Measurements from ENCODE around the gene STXBP2. TPM values are rescaled to one million over a fixed set of nuclear protein-coding genes. Genes with fewer than 3 reads are reported as not detected.

Gene STXBP2
- total RNA-seq, 1 experiment from 2014 or later, result 141 TPM

GRCh38 chr19:7602935-7603497, 33.9 kb upstream of the STXBP2 start:
- H3K27me3 ChIP-seq (ENCODE audit: insufficient read depth, low read length), result no peaks in the 10 kb centered on the region
- H3K4me2 ChIP-seq (ENCODE audit: low read length), result peak overlapping the region; percentile 58
- H2AFZ ChIP-seq (ENCODE audit: low read depth, low read length, poor library complexity, severe bottlenecking), result no peak overlapping the region
- H3K9me3 ChIP-seq (ENCODE audit: control insufficient read depth in 1 of 2, insufficient read depth in 1 of 2, low read depth in 1 of 2, low read length in 2 of 2), result no peaks in the 10 kb centered on the region
- H3K79me2 ChIP-seq (ENCODE audit: insufficient read depth, low read length), result peaks cover 29% of the 10 kb centered on the region
- H4K20me1 ChIP-seq (ENCODE audit: insufficient read depth), result no peaks in the 10 kb centered on the region
- H3K4me1 ChIP-seq (ENCODE audit: control insufficient read depth in 1 of 2, insufficient read depth in 2 of 2, low read length in 2 of 2), result peaks cover 10 to 40% of the 10 kb centered on the region in 2 experiments
- RAD21 ChIA-PET (ENCODE audit: low non-redundant PET in 1 of 2, low total read pairs in 2 of 2, uncharacterized antibody in 2 of 2, unreplicated experiment in 2 of 2), result no interaction called here
- POLR2A ChIA-PET, result no interaction called here
- CTCF ChIA-PET, result no interaction called here
- peak overlapping the region; percentile 32 for H3K27ac ChIP-seq (ENCODE audit: low read depth, low read length)
- intact Hi-C loops (cut with micrococcal nuclease), result no loop called here
- no peak for TF ChIP-seq CTCF (IDR thresholded peaks at IDR 0.05 in 2 of 3, conservative IDR thresholded peaks at IDR 0.05 in 1 of 3; ENCODE audit: borderline replicate concordance in 1 of 3, insufficient read depth in 1 of 3, low read depth in 2 of 3, low read length in 2 of 3)
- no peak for TF ChIP-seq TCF7L2 (IDR thresholded peaks at IDR 0.05; ENCODE audit: borderline replicate concordance, extremely low read depth, insufficient read depth, insufficient read length)
- no peak for TF ChIP-seq POLR2AphosphoS5 (IDR thresholded peaks at IDR 0.05; ENCODE audit: low read depth, low read length)
- DNase-seq (ENCODE audit: low read depth, low spot score) (no peak), ATAC-seq (no peak)
- H3K36me3 ChIP-seq (ENCODE audit: control insufficient read depth in 1 of 2, insufficient read depth in 2 of 2, low read length in 2 of 2), result peaks cover 0 to 7% of the 10 kb centered on the region in 2 experiments; a peak in 2 of 4 replicates
- BruUV-seq (replicated peaks), result no TSS peak
- peak overlapping the region; percentile 26; the same call in 1 of the 2 replicates for H3K9ac ChIP-seq (ENCODE audit: low read length)
- H3K9me2 ChIP-seq (ENCODE audit: insufficient read depth), result peaks cover 3% of the 10 kb centered on the region; the same call in 1 of the 2 replicates
- H3K4me3 ChIP-seq (replicated peaks in 1 of 2; ENCODE audit: low read depth in 1 of 2, low read length in 2 of 2), result no peak overlapping the region; a peak in 1 of 4 replicates

- H3K27me3 ChIP-seq (ENCODE audit: insufficient read depth, low read length), result no peaks in the 10 kb centered on the region
- H4K20me1 ChIP-seq (ENCODE audit: insufficient read depth), result no peaks in the 10 kb centered on the region
- H3K4me1 ChIP-seq (ENCODE audit: control insufficient read depth in 1 of 2, insufficient read depth in 2 of 2, low read length in 2 of 2), result peaks cover 10 to 40% of the 10 kb centered on the region in 2 experiments
- ChIA-PET POLR2A (no interaction called here), CTCF (no interaction called here), RAD21 (ENCODE audit: low non-redundant PET in 1 of 2, low total read pairs in 2 of 2, uncharacterized antibody in 2 of 2, unreplicated experiment in 2 of 2) (no interaction called here)
- no peak overlapping the region for H3K4me3 ChIP-seq (replicated peaks in 1 of 2; ENCODE audit: low read depth in 1 of 2, low read length in 2 of 2)
- no peak overlapping the region for H2AFZ ChIP-seq (ENCODE audit: low read depth, low read length, poor library complexity, severe bottlenecking)
- H3K9ac ChIP-seq (ENCODE audit: low read length), result no peak overlapping the region
- no peak overlapping the region for H3K27ac ChIP-seq (ENCODE audit: low read depth, low read length)
- no peaks in the 10 kb centered on the region for H3K9me3 ChIP-seq (ENCODE audit: control insufficient read depth in 1 of 2, insufficient read depth in 1 of 2, low read depth in 1 of 2, low read length in 2 of 2)
- BruUV-seq (replicated peaks), result no TSS peak
- H3K4me2 ChIP-seq (ENCODE audit: low read length), result peak overlapping the region; percentile 58; the same call in 1 of the 2 replicates
- peaks cover 3 to 7% of the 10 kb centered on the region in 2 experiments; a peak in 3 of 4 replicates for H3K36me3 ChIP-seq (ENCODE audit: control insufficient read depth in 1 of 2, insufficient read depth in 2 of 2, low read length in 2 of 2)
- intact Hi-C loops (cut with micrococcal nuclease), result no loop called here
- DNase-seq (ENCODE audit: low read depth, low spot score) (no peak), ATAC-seq (no peak)
- peaks cover 26% of the 10 kb centered on the region for H3K79me2 ChIP-seq (ENCODE audit: insufficient read depth, low read length)
- peaks cover 3% of the 10 kb centered on the region; the same call in 1 of the 2 replicates for H3K9me2 ChIP-seq (ENCODE audit: insufficient read depth)
- TF ChIP-seq ZFX (IDR thresholded peaks at IDR 0.05) (no peak), ATF3 (IDR thresholded peaks at IDR 0.05) (no peak), CTCF (IDR thresholded peaks at IDR 0.05 in 2 of 3, conservative IDR thresholded peaks at IDR 0.05 in 1 of 3; ENCODE audit: borderline replicate concordance in 1 of 3, insufficient read depth in 1 of 3, low read depth in 2 of 3, low read length in 2 of 3) (no peak), YY1 (IDR thresholded peaks at IDR 0.05; ENCODE audit: extremely low read depth, insufficient replicate concordance, low read depth, low read length) (no peak), EGR1 (IDR thresholded peaks at IDR 0.05; ENCODE audit: low read depth) (no peak), ZBTB33 (IDR thresholded peaks at IDR 0.05; ENCODE audit: extremely low read depth, insufficient replicate concordance, low read length) (no peak), TCF7L2 (IDR thresholded peaks at IDR 0.05; ENCODE audit: borderline replicate concordance, extremely low read depth, insufficient read depth, insufficient read length) (no peak), CEBPB (IDR thresholded peaks at IDR 0.05; ENCODE audit: low read depth) (no peak), POLR2AphosphoS5 (IDR thresholded peaks at IDR 0.05; ENCODE audit: low read depth, low read length) (no peak), SRF (IDR thresholded peaks at IDR 0.05; ENCODE audit: low read depth) (no peak), ZNF274 (IDR thresholded peaks at IDR 0.05; ENCODE audit: low read depth, low read length) (no peak)
Measured at GRCh38 chr19:7603919-7604318, 33.0 kb upstream of the STXBP2 start.
